Esophagus muscularis mucosa (tissue), 4 donors: Measurements from ENCODE around the gene DNLZ. TPM values are rescaled to one million over a fixed set of nuclear protein-coding genes. Genes with fewer than 3 reads are reported as not detected.
"Not testable (repeated sequence)": the region's sequence is repeated elsewhere in the genome, so short reads cannot be mapped to it uniquely, and the experiment has no call there.

Source experiments
- DNase-seq: peaks from one replicate; pipeline ENCODE4 v3.0.0-alpha.2; 2017; ENCODE audit errors: extremely low spot score
- H3K27ac ChIP-seq, 4 donors: fragments of 200-600 bp; sonication (generic); replicated peaks in 1 of 4; 1 replicate in 3 of 4; 2 replicates in 1 of 4; pipeline ENCODE4 v1.5.1; 2016 to 2019; ENCODE audit warnings: mild to moderate bottlenecking in 1 of 4
- H3K27me3 ChIP-seq, 4 donors: fragments of 200-600 bp; sonication (generic); one replicate each; pipeline versions ENCODE4 v1.5.1 to v1.6.0; 2016 to 2019
- H3K36me3 ChIP-seq, 4 donors: fragments of 200-600 bp; sonication (generic); one replicate each; pipeline ENCODE4 v1.5.1; 2016 to 2019
- H3K4me1 ChIP-seq, 4 donors: fragments of 200-600 bp; sonication (generic); one replicate each; pipeline ENCODE4 v1.5.1; 2016 to 2019
- H3K4me3 ChIP-seq, 4 donors: fragments of 200-600 bp; sonication (generic); 1 replicate in 2 of 4; 2 replicates in 2 of 4; pipeline ENCODE4 v1.5.1; 2016 to 2019; ENCODE audit warnings: mild to moderate bottlenecking in 4 of 4, moderate library complexity in 1 of 4
- H3K9me3 ChIP-seq, 4 donors: fragments of 200-600 bp; sonication (generic); 1 replicate in 3 of 4; 2 replicates in 1 of 4; pipeline ENCODE4 v1.5.1; 2016 to 2019
- CTCF ChIP-seq, 3 experiments: fragments of 200-600 bp in 2 of 3; fragments of 450-650 bp in 1 of 3; sonication (generic) in 2 of 3; IDR thresholded peaks; one replicate each; pipeline ENCODE4 v1.5.1; 2017 to 2019; ENCODE audit warnings: antibody characterized with exemption in 3 of 3, mild to moderate bottlenecking in 2 of 3, moderate library complexity in 1 of 3
- EP300 ChIP-seq: sonication (generic); formaldehyde crosslinking; IDR thresholded peaks from one replicate; pipeline ENCODE4 v1.6.1; 2017; ENCODE audit warnings: antibody characterized with exemption
- POLR2A ChIP-seq: fragments of 450-650 bp; IDR thresholded peaks from one replicate; pipeline ENCODE4 v1.6.1; 2017; ENCODE audit warnings: antibody characterized with exemption, moderate library complexity, mild to moderate bottlenecking, low read depth
- POLR2AphosphoS5 ChIP-seq, 2 donors: sonication (generic); formaldehyde crosslinking; IDR thresholded peaks; one replicate each; pipeline ENCODE4 v1.6.1; 2017; ENCODE audit warnings: antibody characterized with exemption in 2 of 2
- WGBS: methylation state at CpG from one replicate; pipeline ENCODE4 v1.1.5; 2018; 5-methylcytosine and 5-hydroxymethylcytosine counted together
- intact Hi-C: fragments of 100-400 bp; cut with DNase I; formaldehyde crosslinking; loops from one replicate; pipeline ENCODE4 v1.15.1; 2023
- total RNA-seq, 4 donors: library from RNA; depleted of rRNA; stranded (reverse); fragments of >200 nt; gene quantifications; one replicate each; pipeline versions ENCODE4 v1.1.0 to v1.2.1, GENCODE V29; 2016

Gene DNLZ
- total RNA-seq, 4 donors from 2014 or later = 29.5 to 41.3 (median 35.8) TPM

GRCh38 chr9:136324501-136325300 lies 38.8 kb downstream of the DNLZ start:
- H3K4me1 ChIP-seq = peaks cover 32 to 43% (median 40%) of the 10 kb centered on the region in 4 donors
- H3K27me3 ChIP-seq = no peaks in the 10 kb centered on the region
- no peak overlapping the region for H3K4me3 ChIP-seq
- no peaks in the 10 kb centered on the region for H3K9me3 ChIP-seq
- TF ChIP-seq CTCF (IDR thresholded peaks at IDR 0.05) (no peak), POLR2AphosphoS5 (IDR thresholded peaks at IDR 0.05) (no peak)
- 66% methylated on average over 9 of the region's 24 CpGs for WGBS
- DNase-seq = no peak
- H3K36me3 ChIP-seq = no peaks in the 10 kb centered on the region
- no peak overlapping the region for H3K27ac ChIP-seq
- intact Hi-C loops = no loop called here

DNA sequence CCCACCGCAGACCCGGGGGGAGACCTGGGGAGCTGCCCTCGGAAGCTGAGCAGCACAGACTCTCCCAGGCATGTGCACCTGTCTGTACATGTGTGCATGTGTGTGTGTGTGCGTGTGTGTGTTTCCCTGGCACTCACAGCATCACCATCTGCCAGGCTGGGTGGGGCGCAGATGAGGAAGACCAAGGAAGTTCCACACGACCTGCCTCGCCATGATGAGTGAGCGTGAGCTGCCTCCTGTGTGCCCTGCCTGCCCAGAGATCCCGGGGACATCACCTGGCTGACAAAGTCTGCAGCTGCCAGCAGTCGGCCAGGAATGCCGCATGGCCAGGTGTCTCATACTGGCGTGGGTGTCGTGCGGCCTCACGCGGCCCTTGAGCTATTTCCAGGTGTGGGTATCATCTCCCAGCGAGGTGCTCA lies 40.2 kb downstream of the DNLZ start:
- no peak overlapping the region for H3K4me3 ChIP-seq
- WGBS = 88% methylated on average over 14 of the region's 17 CpGs
- no peaks in the 10 kb centered on the region for H3K9me3 ChIP-seq
- no peaks in the 10 kb centered on the region for H3K36me3 ChIP-seq
- DNase-seq = no peak
- H3K27me3 ChIP-seq = no peaks in the 10 kb centered on the region
- intact Hi-C loops = no loop called here
- TF ChIP-seq CTCF (IDR thresholded peaks at IDR 0.05) (no peak), POLR2A (no peak), EP300 (no peak), POLR2AphosphoS5 (IDR thresholded peaks at IDR 0.05) (no peak)
- no peak overlapping the region for H3K27ac ChIP-seq
- H3K4me1 ChIP-seq = peaks cover 19 to 30% (median 27%) of the 10 kb centered on the region in 4 donors

- no peak for DNase-seq
- 70% methylated on average over 12 of the region's 23 CpGs for WGBS
- intact Hi-C loops = no loop called here
- peaks cover 14 to 24% (median 22%) of the 10 kb centered on the region in 4 donors for H3K4me1 ChIP-seq
- H3K9me3 ChIP-seq = no peaks in the 10 kb centered on the region
- no peaks in the 10 kb centered on the region for H3K36me3 ChIP-seq
- no peak overlapping the region for H3K27ac ChIP-seq
- TF ChIP-seq POLR2A (no peak), CTCF (IDR thresholded peaks at IDR 0.05) (no peak), POLR2AphosphoS5 (IDR thresholded peaks at IDR 0.05) (no peak), EP300 (no peak)
- no peak overlapping the region for H3K4me3 ChIP-seq
- no peaks in the 10 kb centered on the region for H3K27me3 ChIP-seq
Measured at GRCh38 chr9:136322756-136323330, 40.7 kb downstream of the DNLZ start.

GRCh38 chr9:136321561-136321960 lies 42.0 kb downstream of the DNLZ start:
- no peaks in the 10 kb centered on the region for H3K9me3 ChIP-seq
- H3K4me3 ChIP-seq = no peak overlapping the region
- TF ChIP-seq POLR2AphosphoS5 (IDR thresholded peaks at IDR 0.05) = no peak
- no peak for TF ChIP-seq EP300
- TF ChIP-seq CTCF (IDR thresholded peaks at IDR 0.05) = no peak
- no peak for TF ChIP-seq POLR2A
- WGBS = 83% methylated on average over 2 of the region's 19 CpGs
- no peak for DNase-seq
- no peaks in the 10 kb centered on the region for H3K27me3 ChIP-seq
- intact Hi-C loops = no loop called here
- H3K27ac ChIP-seq = no peak overlapping the region
- H3K36me3 ChIP-seq = no peaks in the 10 kb centered on the region
- peaks cover 5 to 17% (median 13%) of the 10 kb centered on the region in 4 donors for H3K4me1 ChIP-seq

- H3K9me3 ChIP-seq, H3K4me3 ChIP-seq, intact Hi-C loops, H3K36me3 ChIP-seq, H3K27ac ChIP-seq, DNase-seq, H3K27me3 ChIP-seq: not testable (repeated sequence)
- H3K4me1 ChIP-seq = peaks cover 0 to 11% (median 7%) of the 10 kb centered on the region in 4 donors
Measured at GRCh38 chr9:136320972-136321371, 42.6 kb downstream of the DNLZ start.

- H3K27ac ChIP-seq, intact Hi-C loops, H3K4me3 ChIP-seq, DNase-seq, H3K27me3 ChIP-seq, H3K9me3 ChIP-seq, H3K36me3 ChIP-seq, H3K4me1 ChIP-seq: not testable (repeated sequence)
- 89% methylated on average over 3 of the region's 3 CpGs for WGBS
Measured at GRCh38 chr9:136319955-136320354, 43.6 kb downstream of the DNLZ start.

- H3K27ac ChIP-seq, intact Hi-C loops, H3K4me1 ChIP-seq, H3K27me3 ChIP-seq, H3K36me3 ChIP-seq, DNase-seq, H3K4me3 ChIP-seq: not testable (repeated sequence)
- H3K9me3 ChIP-seq = peaks cover 0 to 13% (median 8%) of the 10 kb centered on the region in 4 donors
- 92% methylated on average over 14 of the region's 14 CpGs for WGBS
Measured at GRCh38 chr9:136319244-136319643, 44.3 kb downstream of the DNLZ start.
